Measurements from ENCODE around the gene SCN1B.

GRCh38 chr19:35089554-35089953, 59.3 kb downstream of the SCN1B start:
- TF ChIP-seq SP1 (IDR thresholded peaks at IDR 0.05), result no peak
- TF ChIP-seq FOXM1 (IDR thresholded peaks at IDR 0.05; ENCODE audit: borderline replicate concordance), result no peak
- no peak for TF ChIP-seq SUZ12 (IDR thresholded peaks at IDR 0.05)
- no peak for TF ChIP-seq BHLHE40 (IDR thresholded peaks at IDR 0.05; ENCODE audit: borderline replicate concordance)
- TF ChIP-seq HDGF (IDR thresholded peaks at IDR 0.05; ENCODE audit: borderline replicate concordance), result no peak
- no peak for TF ChIP-seq LEF1 (IDR thresholded peaks at IDR 0.05; ENCODE audit: borderline replicate concordance)
- no peak for TF ChIP-seq CTBP1 (IDR thresholded peaks at IDR 0.05; ENCODE audit: borderline replicate concordance)
- no peak for TF ChIP-seq ZNF384 (IDR thresholded peaks at IDR 0.05)
- no peak for TF ChIP-seq FOXK2 (IDR thresholded peaks at IDR 0.05)

Data from HEK293T (cell line).